ENCODE results near the gene FCN2.

FCN2 gene

GRCh38 chr9:134935056-134935640 is 54.5 kb downstream of the FCN2 start:
- DNase-seq = no peak

- DNase-seq = no peak
Measured at GRCh38 chr9:134935701-134936345, 55.2 kb downstream of the FCN2 start.

GRCh38 chr9:134936346-134937163 is 55.9 kb downstream of the FCN2 start:
- DNase-seq = no peak

All from T1000 (cell line).